HepG2 (cell line): ENCODE results near the gene MYOM1. TPM values are rescaled to one million over a fixed set of nuclear protein-coding genes. Genes with fewer than 3 reads are reported as not detected.

ENCODE experiments used
- ATAC-seq: fragments of 200-7000 bp; cut with Tn5 transposase; 3 replicates; pipeline ENCODE4 v1.9.1; 2020; ENCODE audit warnings: mild to moderate bottlenecking, moderate library complexity
- BruUV-seq: library from RNA; stranded (reverse); fragments of 400-500 nt; replicated peaks from 2 replicates; lab custom pipeline; 2021; lab: Mats Ljungman, UMichigan
- CTCF ChIA-PET: fragments of 300-600 bp; formaldehyde crosslinking; extraction: SDS; loops from one replicate; lab custom pipeline; 2021; ENCODE audit warnings: low total read pairs, inconsistent platforms, low intra/inter-chr PET ratio; lab: Yijun Ruan, JAX
- POLR2A ChIA-PET: fragments of 350-600 bp; sonication (Branson Sonifier 250); formaldehyde crosslinking; loops from one replicate; lab custom pipeline; 2020; ENCODE audit warnings: antibody characterized with exemption, inconsistent platforms; lab: Yijun Ruan, JAX
- DNase-seq: peaks from one replicate; pipeline ENCODE4 v3.0.0-alpha.2; 2015; ENCODE audit warnings: low spot score
- FAIRE-seq: peaks from 3 replicates; lab custom pipeline; 2011; peaks lifted over from hg19 to GRCh38; lab: Jason Lieb, UNC
- H2AFZ ChIP-seq: one replicate; pipeline ENCODE4 v1.6.1; 2011; ENCODE audit warnings: low read length, inconsistent platforms
- H3K27ac ChIP-seq: fragments of 300-600 bp; 3 replicates; pipeline ENCODE4 v1.8.0; 2011; ENCODE audit warnings: mixed run types, mild to moderate bottlenecking, mixed read lengths, low read length, inconsistent platforms; ENCODE audit not compliant: insufficient read depth; ENCODE audit errors: extremely low read length
- H3K27me3 ChIP-seq, 2 experiments: fragments of 200-600 bp in 1 of 2; 2 replicates in 1 of 2; 3 replicates in 1 of 2; pipeline versions ENCODE4 v1.6.0 to v1.8.0; 2011; ENCODE audit warnings: low read length in 2 of 2, mild to moderate bottlenecking in 2 of 2, moderate library complexity in 2 of 2, inconsistent platforms in 1 of 2; ENCODE audit not compliant: insufficient read depth in 2 of 2, control insufficient read depth in 1 of 2
- H3K36me3 ChIP-seq, 2 experiments: fragments of 200-600 bp in 1 of 2; replicated peaks in 1 of 2; 2 replicates in 1 of 2; 3 replicates in 1 of 2; pipeline versions ENCODE4 v1.5.1 to v1.8.0; 2011; ENCODE audit warnings: low read length in 2 of 2, inconsistent platforms in 1 of 2; ENCODE audit not compliant: insufficient read depth in 2 of 2, control insufficient read depth in 1 of 2
- H3K4me1 ChIP-seq: 2 replicates; pipeline ENCODE4 v1.5.1; 2012; ENCODE audit warnings: low read length, inconsistent platforms; ENCODE audit not compliant: insufficient read depth
- H3K4me2 ChIP-seq: 2 replicates; pipeline ENCODE4 v1.6.0; 2011; ENCODE audit warnings: low read depth, low read length, inconsistent platforms
- H3K4me3 ChIP-seq, 3 experiments: fragments of 200-600 bp in 1 of 3; sonication (generic), shearing (Covaris generic) in 1 of 3; replicated peaks in 1 of 3; 2 replicates each; pipeline ENCODE4 v1.5.1; 2011 to 2016; ENCODE audit warnings: low read length in 3 of 3, inconsistent platforms in 2 of 3, low read depth in 2 of 3, mild to moderate bottlenecking in 2 of 3, control low read depth in 1 of 3, mixed read lengths in 1 of 3; ENCODE audit not compliant: insufficient read depth in 1 of 3
- H3K79me2 ChIP-seq: one replicate; pipeline ENCODE4 v1.6.1; 2011; ENCODE audit warnings: low read length, inconsistent platforms; ENCODE audit not compliant: insufficient read depth
- H3K9ac ChIP-seq: 2 replicates; pipeline ENCODE4 v1.6.0; 2011; ENCODE audit warnings: mild to moderate bottlenecking, low read depth, low read length, inconsistent platforms; ENCODE audit not compliant: insufficient read depth
- H3K9me3 ChIP-seq: 2 replicates; pipeline ENCODE4 v1.5.1; 2012; ENCODE audit warnings: mild to moderate bottlenecking, low read length
- H4K20me1 ChIP-seq: 2 replicates; pipeline ENCODE4 v1.6.0; 2011; ENCODE audit warnings: inconsistent platforms, mild to moderate bottlenecking, low read length, moderate library complexity; ENCODE audit not compliant: insufficient read depth
- BCL6 ChIP-seq: IDR thresholded peaks from 2 replicates; pipeline ENCODE4 v1.6.1; 2016; ENCODE audit warnings: missing genetic modification reagents, missing compliant biosample characterization
- DNMT1 ChIP-seq: sonication (generic); formaldehyde crosslinking; IDR thresholded peaks from 2 replicates; pipeline ENCODE4 v1.5.1; 2020; ENCODE audit warnings: mild to moderate bottlenecking, missing genetic modification reagents
- FOXA3 ChIP-seq: IDR thresholded peaks from 2 replicates; pipeline ENCODE4 v1.6.1; 2016; ENCODE audit warnings: missing genetic modification reagents, missing compliant biosample characterization
- IRX3 ChIP-seq: sonication (generic); formaldehyde crosslinking; IDR thresholded peaks from 2 replicates; pipeline ENCODE4 v1.8.1; 2023; ENCODE audit warnings: mild to moderate bottlenecking, low read depth, missing genetic modification reagents, borderline replicate concordance
- MED1 ChIP-seq: sonication (generic); formaldehyde crosslinking; IDR thresholded peaks from 2 replicates; pipeline ENCODE4 v1.4.0; 2020; ENCODE audit warnings: missing genetic modification reagents
- NFIC ChIP-seq: IDR thresholded peaks from 2 replicates; pipeline ENCODE4 v1.6.1; 2012; ENCODE audit warnings: mild to moderate bottlenecking, low read length, inconsistent platforms
- SMC3 ChIP-seq: IDR thresholded peaks from 2 replicates; pipeline ENCODE4 v1.6.1; 2011; ENCODE audit warnings: low read length, improper control_type of control experiment
- SRF ChIP-seq: IDR thresholded peaks from 2 replicates; pipeline ENCODE4 v1.6.1; 2011; ENCODE audit warnings: mild to moderate bottlenecking, low read depth, low read length, moderate library complexity
- TAF1 ChIP-seq: sonication (generic); formaldehyde crosslinking; IDR thresholded peaks from 2 replicates; pipeline ENCODE4 v1.4.0; 2020; ENCODE audit warnings: missing genetic modification reagents
- TSC22D2 ChIP-seq: sonication (generic); formaldehyde crosslinking; IDR thresholded peaks from 2 replicates; pipeline ENCODE4 v1.5.1; 2020; ENCODE audit warnings: missing genetic modification reagents, mild to moderate bottlenecking, borderline replicate concordance
- ZFP62 ChIP-seq: sonication (generic); formaldehyde crosslinking; IDR thresholded peaks from 2 replicates; pipeline ENCODE4 v1.4.0; 2020; ENCODE audit warnings: missing genetic modification reagents
- ZNF30 ChIP-seq: sonication (generic); formaldehyde crosslinking; IDR thresholded peaks from 2 replicates; pipeline ENCODE4 v1.5.0; 2020; ENCODE audit warnings: mild to moderate bottlenecking, missing genetic modification reagents
- ZSCAN30 ChIP-seq: sonication (generic); formaldehyde crosslinking; IDR thresholded peaks from 2 replicates; pipeline ENCODE4 v1.5.0; 2020; ENCODE audit warnings: mild to moderate bottlenecking, missing genetic modification reagents
- WGBS: methylation state at CpG from one replicate; pipeline ENCODE4 v1.1.6; 2017; ENCODE audit warnings: low lambda C conversion rate; 5-methylcytosine and 5-hydroxymethylcytosine counted together
- in situ Hi-C: cut with HindIII; loops from 2 replicates; pipeline ENCODE4 v1.10.0; 2017; ENCODE audit warnings: low pct_unique_long_range_greater_than_20kb; ENCODE audit not compliant: extremely low pct_ligation_motif_present
- intact Hi-C: fragments of 100-400 bp; cut with micrococcal nuclease; formaldehyde crosslinking; loops from one replicate; pipeline ENCODE4 v1.10.0; 2022; ENCODE audit not compliant: unreplicated experiment
- polyA plus RNA-seq, 8 experiments: library from polyadenylated mRNA; depleted of rRNA in 3 of 8; stranded (reverse) in 7 of 8; unstranded in 1 of 8; fragments of >200 nt; fragmentation: Illumina TruSeq in 4 of 8; extraction: Trizol in 4 of 8; gene quantifications; 2 replicates each; pipeline versions ENCODE4 v1.2.1 to v1.2.3, GENCODE V29; 2011 to 2016; ENCODE audit warnings: low read depth in 4 of 8, missing spikeins in 1 of 8, mixed read lengths in 1 of 8; ENCODE audit not compliant: insufficient read depth in 1 of 8
- total RNA-seq, 5 experiments: library from RNA; depleted of rRNA; stranded (reverse); fragments of >200 nt; fragmentation: Illumina TruSeq; extraction: Trizol; gene quantifications; 2 replicates each; pipeline ENCODE4 v1.2.3, GENCODE V29; 2016; ENCODE audit warnings: low read depth in 1 of 5
- TF ChIP-seq, protein P1 (sequence below): sonication (generic); formaldehyde crosslinking; IDR thresholded peaks from 2 replicates; pipeline ENCODE4 v1.4.0; 2020; ENCODE audit warnings: missing genetic modification reagents, mild to moderate bottlenecking, borderline replicate concordance
- TF ChIP-seq, protein P2 (sequence below), 2 experiments: sonication (generic) in 1 of 2; formaldehyde crosslinking in 1 of 2; IDR thresholded peaks; 2 replicates each; pipeline versions ENCODE4 v1.5.1 to v1.6.1; 2011 to 2020; ENCODE audit warnings: borderline replicate concordance in 1 of 2, low read depth in 1 of 2, low read length in 1 of 2, mild to moderate bottlenecking in 1 of 2, missing genetic modification reagents in 1 of 2, moderate library complexity in 1 of 2
- TF ChIP-seq, protein P3 (sequence below): sonication (generic); formaldehyde crosslinking; IDR thresholded peaks from 2 replicates; pipeline ENCODE4 v1.4.0; 2020; ENCODE audit warnings: low read depth, mild to moderate bottlenecking, missing genetic modification reagents

Gene MYOM1
- total and polyA plus RNA-seq, 2 of the 13 experiments (the other 11 are each of a cell fraction or from before 2014, with no cell fraction given): 0.46 to 0.98 TPM

DNA sequence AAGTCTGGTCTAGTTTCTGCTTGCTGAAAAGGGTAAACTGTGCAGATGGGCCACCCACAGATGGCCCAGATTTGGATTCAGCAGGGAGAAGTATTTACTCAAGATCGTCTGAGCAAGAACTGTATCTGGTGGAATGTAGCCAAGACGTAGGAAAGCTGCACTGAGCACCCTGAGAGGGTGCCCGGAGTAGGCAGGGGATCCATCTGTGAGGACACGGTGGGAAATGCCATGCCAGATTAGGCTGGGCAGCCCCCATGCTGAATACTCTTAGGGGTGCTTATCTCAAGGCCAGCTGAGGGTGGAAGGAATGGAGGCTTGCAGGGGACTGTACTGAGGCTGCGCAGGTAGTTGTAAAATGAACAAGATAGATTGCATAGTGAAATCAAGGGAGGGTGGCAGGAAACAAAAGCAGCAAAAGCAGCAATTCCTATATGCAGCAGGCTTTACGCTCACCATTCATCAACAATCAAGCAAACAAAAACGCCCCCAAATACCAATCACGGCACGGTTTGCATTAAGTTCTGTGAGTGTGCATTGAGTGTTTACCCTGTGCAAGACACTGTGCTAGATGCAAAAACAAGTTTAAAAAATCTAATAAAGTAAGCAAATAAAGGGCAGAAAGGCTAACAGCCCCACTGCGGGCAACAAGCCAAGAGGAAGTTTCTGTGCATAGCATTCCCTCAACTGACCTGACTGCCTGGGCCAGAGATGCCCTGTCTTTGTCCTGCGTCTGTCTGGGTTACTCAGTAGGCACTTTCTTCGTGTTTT, 174.7 kb downstream of the MYOM1 start (continued):
- TF ChIP-seq, protein P1, sequence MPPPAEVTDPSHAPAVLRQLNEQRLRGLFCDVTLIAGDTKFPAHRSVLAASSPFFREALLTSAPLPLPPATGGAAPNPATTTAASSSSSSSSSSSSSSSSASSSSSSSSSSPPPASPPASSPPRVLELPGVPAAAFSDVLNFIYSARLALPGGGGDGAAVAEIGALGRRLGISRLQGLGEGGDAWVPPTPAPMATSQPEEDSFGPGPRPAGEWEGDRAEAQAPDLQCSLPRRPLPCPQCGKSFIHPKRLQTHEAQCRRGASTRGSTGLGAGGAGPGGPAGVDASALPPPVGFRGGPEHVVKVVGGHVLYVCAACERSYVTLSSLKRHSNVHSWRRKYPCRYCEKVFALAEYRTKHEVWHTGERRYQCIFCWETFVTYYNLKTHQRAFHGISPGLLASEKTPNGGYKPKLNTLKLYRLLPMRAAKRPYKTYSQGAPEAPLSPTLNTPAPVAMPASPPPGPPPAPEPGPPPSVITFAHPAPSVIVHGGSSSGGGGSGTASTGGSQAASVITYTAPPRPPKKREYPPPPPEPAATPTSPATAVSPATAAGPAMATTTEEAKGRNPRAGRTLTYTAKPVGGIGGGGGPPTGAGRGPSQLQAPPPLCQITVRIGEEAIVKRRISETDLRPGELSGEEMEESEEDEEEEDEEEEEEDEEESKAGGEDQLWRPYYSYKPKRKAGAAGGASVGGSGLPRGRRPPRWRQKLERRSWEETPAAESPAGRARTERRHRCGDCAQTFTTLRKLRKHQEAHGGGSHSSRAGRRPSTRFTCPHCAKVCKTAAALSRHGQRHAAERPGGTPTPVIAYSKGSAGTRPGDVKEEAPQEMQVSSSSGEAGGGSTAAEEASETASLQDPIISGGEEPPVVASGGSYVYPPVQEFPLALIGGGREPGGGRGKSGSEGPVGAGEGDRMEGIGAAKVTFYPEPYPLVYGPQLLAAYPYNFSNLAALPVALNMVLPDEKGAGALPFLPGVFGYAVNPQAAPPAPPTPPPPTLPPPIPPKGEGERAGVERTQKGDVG: peak; percentile 19; the same call in 1 of the 2 replicates
- peak; percentile 73 for TF ChIP-seq MED1 (CRISPR knock-in tag)
- peak; percentile 41; the same call in 1 of the 2 replicates for TF ChIP-seq BCL6 (CRISPR knock-in tag)
- 0 out of 2 replicates have a peak, but pooled peaks have one; percentile 7 for TF ChIP-seq SMC3
- peak; percentile 59; the same call in 1 of the 2 replicates for TF ChIP-seq FOXA3 (CRISPR knock-in tag)
- TF ChIP-seq NFIC: peak; percentile 52

DNA sequence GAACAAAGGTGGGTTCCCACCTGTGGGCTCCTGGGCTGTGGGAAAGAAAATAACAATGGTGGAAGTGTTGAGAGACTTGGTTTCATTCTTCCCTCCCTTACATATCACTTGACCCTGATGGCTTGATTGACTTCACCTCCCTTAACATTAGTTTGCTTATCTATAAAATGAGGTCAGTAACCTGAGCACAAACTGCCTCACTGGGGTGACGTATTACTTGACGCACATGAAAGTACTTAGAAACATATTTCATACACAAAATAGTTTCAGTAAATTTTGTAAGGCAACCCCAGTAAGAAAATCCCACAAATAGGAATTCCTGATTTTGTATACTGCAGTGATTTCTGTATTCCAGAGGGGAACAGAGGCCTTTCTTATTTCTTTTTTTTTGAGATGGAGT, 177.4 kb downstream of the MYOM1 start:
- in situ Hi-C loops (loop anchor here (25.0 kb wide), 1 partner anchor 570 kb away; no protein-coding TSS in a partner anchor), intact Hi-C loops (no loop called here)
- H3K27me3 ChIP-seq: no peaks in the 10 kb centered on the region; a peak in 1 of 5 replicates
- H3K4me2 ChIP-seq: no peak overlapping the region
- no TSS peak for BruUV-seq
- H2AFZ ChIP-seq: no peak overlapping the region
- WGBS: 90% methylated on average over 2 of the region's 2 CpGs
- ChIA-PET POLR2A (no interaction called here), CTCF (no interaction called here)
- H3K79me2 ChIP-seq: no peaks in the 10 kb centered on the region
- no peak for ATAC-seq
- H3K4me3 ChIP-seq: no peak overlapping the region
- no peaks in the 10 kb centered on the region for H3K9me3 ChIP-seq
- H4K20me1 ChIP-seq: no peaks in the 10 kb centered on the region
- DNase-seq: no peak
- peaks cover 77% of the 10 kb centered on the region for H3K4me1 ChIP-seq
- no peaks in the 10 kb centered on the region for H3K36me3 ChIP-seq
- no peak overlapping the region for H3K27ac ChIP-seq
- FAIRE-seq: no peak
- H3K9ac ChIP-seq: no peak overlapping the region
- TF ChIP-seq IRX3 (no peak), ZNF30 (CRISPR knock-in tag) (no peak), ZSCAN30 (CRISPR knock-in tag) (no peak), TAF1 (CRISPR knock-in tag) (no peak), SRF (no peak), ZFP62 (CRISPR knock-in tag) (no peak), DNMT1 (no peak), TSC22D2 (no peak)
- TF ChIP-seq, protein P2, sequence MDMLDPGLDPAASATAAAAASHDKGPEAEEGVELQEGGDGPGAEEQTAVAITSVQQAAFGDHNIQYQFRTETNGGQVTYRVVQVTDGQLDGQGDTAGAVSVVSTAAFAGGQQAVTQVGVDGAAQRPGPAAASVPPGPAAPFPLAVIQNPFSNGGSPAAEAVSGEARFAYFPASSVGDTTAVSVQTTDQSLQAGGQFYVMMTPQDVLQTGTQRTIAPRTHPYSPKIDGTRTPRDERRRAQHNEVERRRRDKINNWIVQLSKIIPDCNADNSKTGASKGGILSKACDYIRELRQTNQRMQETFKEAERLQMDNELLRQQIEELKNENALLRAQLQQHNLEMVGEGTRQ (IDR thresholded peaks at IDR 0.05; ENCODE audit: low read depth, low read length): no peak
- TF ChIP-seq, protein P2 (CRISPR knock-in tag; IDR thresholded peaks at IDR 0.05; ENCODE audit: borderline replicate concordance): no peak
- TF ChIP-seq, protein P3, sequence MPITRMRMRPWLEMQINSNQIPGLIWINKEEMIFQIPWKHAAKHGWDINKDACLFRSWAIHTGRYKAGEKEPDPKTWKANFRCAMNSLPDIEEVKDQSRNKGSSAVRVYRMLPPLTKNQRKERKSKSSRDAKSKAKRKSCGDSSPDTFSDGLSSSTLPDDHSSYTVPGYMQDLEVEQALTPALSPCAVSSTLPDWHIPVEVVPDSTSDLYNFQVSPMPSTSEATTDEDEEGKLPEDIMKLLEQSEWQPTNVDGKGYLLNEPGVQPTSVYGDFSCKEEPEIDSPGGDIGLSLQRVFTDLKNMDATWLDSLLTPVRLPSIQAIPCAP (CRISPR knock-in tag): no peak
